Pancreas (tissue), 10 donors: ENCODE measurements around the gene DZIP1. TPM values are rescaled to one million over a fixed set of nuclear protein-coding genes. Genes with fewer than 3 reads are reported as not detected.

Source experiments
- ATAC-seq, 4 donors: fragments of 200-7000 bp; cut with Tn5 transposase; one replicate each; pipeline versions ENCODE4 v1.8.0 to v1.9.1; 2020; ENCODE audit warnings: mild to moderate bottlenecking in 4 of 4, moderate library complexity in 4 of 4
- DNase-seq, 6 donors: peaks; one replicate each; pipeline ENCODE4 v3.0.0-alpha.2; 2020
- FAIRE-seq: peaks from 2 replicates; lab custom pipeline; 2012; peaks lifted over from hg19 to GRCh38; lab: Jason Lieb, UNC
- H3K27ac ChIP-seq, 4 donors: fragments of 200-600 bp; sonication (generic); 1 replicate in 3 of 4; 2 replicates in 1 of 4; pipeline versions ENCODE4 v1.5.0 to v1.8.0; 2020
- H3K27me3 ChIP-seq, 4 donors: fragments of 200-600 bp; one replicate each; pipeline ENCODE4 v1.8.0; 2021
- H3K36me3 ChIP-seq, 3 donors: fragments of 200-600 bp; sonication (generic) in 1 of 3; one replicate each; pipeline versions ENCODE4 v1.5.0 to v1.8.0; 2020 to 2021
- H3K4me1 ChIP-seq, 3 donors: fragments of 200-600 bp; one replicate each; pipeline ENCODE4 v1.8.0; 2021
- H3K4me3 ChIP-seq, 4 donors: fragments of 200-600 bp; sonication (generic) in 2 of 4; one replicate each; pipeline versions ENCODE4 v1.5.0 to v1.8.0; 2020 to 2021
- H3K9me3 ChIP-seq, 4 donors: fragments of 200-600 bp; one replicate each; pipeline ENCODE4 v1.8.0; 2021
- WGBS, 2 donors: extraction: QIAGEN DNeasy Blood & Tissue Kit; methylation state at CpG; one replicate each; pipeline ENCODE4 v1.1.7; 2013; 5-methylcytosine and 5-hydroxymethylcytosine counted together
- intact Hi-C, 3 donors: fragments of 100-400 bp; cut with DNase I; formaldehyde crosslinking; loops; one replicate each; pipeline versions ENCODE4 v1.11.1 to v1.14.2; 2022
- polyA plus RNA-seq, 2 donors: library from polyadenylated mRNA; stranded (reverse); fragments of 200-250 nt; gene quantifications; one replicate each; pipeline ENCODE4 v1.2.3, GENCODE V29; 2013
- total RNA-seq, 6 donors: library from RNA; stranded (reverse); fragmentation: NEBNext Ultra II Directional in 4 of 6; extraction: Animal tissue kit (Norgen Biotek cat#: 25700) in 4 of 6; gene quantifications; one replicate each; pipeline versions ENCODE4 v1.2.1 to v1.2.4, GENCODE V29; 2021 to 2023
- TF ChIP-seq, protein P1 (sequence below), 4 donors: fragments of 200-600 bp; sonication (generic) in 3 of 4; IDR thresholded peaks; one replicate each; pipeline versions ENCODE4 v1.5.0 to v1.8.0; 2021; ENCODE audit warnings: antibody characterized with exemption in 4 of 4
- donor health status: healthy with polysubstance abuse.
- donor health status: DM: no; HTN: no; CAD: no; lungs with moderate emphysema.
- donor health status: DM: no; HTN: no; CAD: no.
- donor health status: control.
- donor health status: control.
- donor health status: Bipolar disorder and iron deficiency.
- donor health status: DM: yes; HTN: yes; CAD: no.
- donor health status: DM: no; HTN: no; CAD: no.
- donor health status: DM: no; HTN: no; CAD: no.
- donor health status: DM: yes; HTN: yes; CAD: no.

DZIP1 gene
- total and polyA plus RNA-seq, 8 donors, result 14.5 to 36.5 (median 20.6) TPM

DNA sequence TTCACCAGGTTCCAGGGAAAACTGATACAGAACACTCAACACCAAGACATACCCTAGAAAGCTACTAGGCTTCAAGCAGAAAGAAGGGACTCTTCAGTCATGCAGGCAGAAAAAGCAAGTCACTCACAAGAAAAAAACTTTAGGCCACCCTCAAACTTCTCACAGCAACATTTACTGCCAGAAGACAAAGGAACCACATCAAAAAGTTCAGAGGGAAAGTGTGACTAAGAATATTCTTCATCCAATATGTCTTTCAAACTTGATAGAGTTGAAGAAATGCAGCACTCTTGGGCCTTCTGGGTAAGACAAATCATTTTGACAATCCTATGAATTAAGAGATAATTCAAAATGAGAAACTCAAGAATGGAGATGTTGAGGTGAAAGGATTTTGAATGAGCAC, 7.7 kb downstream of the DZIP1 start:
- Histone ChIP-seq H3K27ac (peak overlapping the region in 2 of 4 donors; percentile 15 to 37), H3K4me1 (no peaks in the 10 kb centered on the region), H3K27me3 (no peaks in the 10 kb centered on the region), H3K36me3 (peaks cover 0 to 8% (median 0%) of the 10 kb centered on the region in 3 donors), H3K4me3 (no peak overlapping the region), H3K9me3 (no peaks in the 10 kb centered on the region)
- no peak for DNase-seq
- FAIRE-seq, result no peak
- intact Hi-C loops, result no loop called here
- TF ChIP-seq, protein P1, sequence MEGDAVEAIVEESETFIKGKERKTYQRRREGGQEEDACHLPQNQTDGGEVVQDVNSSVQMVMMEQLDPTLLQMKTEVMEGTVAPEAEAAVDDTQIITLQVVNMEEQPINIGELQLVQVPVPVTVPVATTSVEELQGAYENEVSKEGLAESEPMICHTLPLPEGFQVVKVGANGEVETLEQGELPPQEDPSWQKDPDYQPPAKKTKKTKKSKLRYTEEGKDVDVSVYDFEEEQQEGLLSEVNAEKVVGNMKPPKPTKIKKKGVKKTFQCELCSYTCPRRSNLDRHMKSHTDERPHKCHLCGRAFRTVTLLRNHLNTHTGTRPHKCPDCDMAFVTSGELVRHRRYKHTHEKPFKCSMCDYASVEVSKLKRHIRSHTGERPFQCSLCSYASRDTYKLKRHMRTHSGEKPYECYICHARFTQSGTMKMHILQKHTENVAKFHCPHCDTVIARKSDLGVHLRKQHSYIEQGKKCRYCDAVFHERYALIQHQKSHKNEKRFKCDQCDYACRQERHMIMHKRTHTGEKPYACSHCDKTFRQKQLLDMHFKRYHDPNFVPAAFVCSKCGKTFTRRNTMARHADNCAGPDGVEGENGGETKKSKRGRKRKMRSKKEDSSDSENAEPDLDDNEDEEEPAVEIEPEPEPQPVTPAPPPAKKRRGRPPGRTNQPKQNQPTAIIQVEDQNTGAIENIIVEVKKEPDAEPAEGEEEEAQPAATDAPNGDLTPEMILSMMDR (IDR thresholded peaks at IDR 0.05), result no peak
- ATAC-seq, result no peak

DNA sequence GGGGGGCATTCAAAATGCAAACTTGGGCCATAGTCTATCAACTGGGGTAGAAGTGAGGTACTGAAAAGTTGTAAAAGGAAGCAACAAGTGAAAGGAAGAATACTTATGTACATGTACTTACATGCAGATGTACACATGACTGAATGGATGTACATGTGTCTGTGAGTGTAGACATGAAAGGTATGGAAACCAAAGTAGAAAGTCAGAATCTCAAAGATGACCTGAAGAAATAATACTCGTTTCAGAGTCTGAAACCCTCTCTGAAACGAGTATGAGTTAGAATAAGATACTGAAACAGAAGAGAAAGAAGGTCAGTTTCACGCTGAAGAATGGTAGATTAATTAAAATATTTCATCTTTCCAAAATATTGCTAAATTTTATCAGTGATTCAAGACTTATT, 13.9 kb downstream of the DZIP1 start:
- intact Hi-C loops, result no loop called here
- DNase-seq, result no peak
- Histone ChIP-seq H3K4me1 (no peaks in the 10 kb centered on the region), H3K27me3 (no peaks in the 10 kb centered on the region), H3K36me3 (peaks cover 0 to 12% (median 6%) of the 10 kb centered on the region in 3 donors), H3K27ac (no peak overlapping the region), H3K4me3 (no peak overlapping the region), H3K9me3 (no peaks in the 10 kb centered on the region)
- no peak for FAIRE-seq
- ATAC-seq, result no peak
- TF ChIP-seq, protein P1 (IDR thresholded peaks at IDR 0.05), result no peak
- 61 to 64% methylated on average over 3 of the region's 3 CpGs for WGBS, 2 donors

DNA sequence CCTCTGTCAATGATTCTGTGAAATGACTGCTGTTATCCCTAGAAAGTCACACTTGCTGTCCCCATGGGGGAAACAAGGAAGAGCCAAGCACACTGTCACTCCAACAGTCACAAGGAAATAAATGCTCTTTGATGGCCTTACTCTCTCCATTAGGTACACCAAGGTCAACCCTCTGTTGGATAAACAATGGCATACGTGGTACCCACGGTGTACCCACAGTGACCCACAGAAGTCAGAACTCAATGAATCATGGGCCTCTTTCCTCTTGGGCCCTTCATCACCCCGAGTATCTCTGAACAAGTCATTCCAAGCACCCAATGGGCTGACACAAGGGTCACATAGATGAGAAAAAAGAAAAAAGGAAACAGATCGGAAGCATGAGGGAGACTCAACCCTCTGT, 15.4 kb downstream of the DZIP1 start:
- Histone ChIP-seq H3K36me3 (peaks cover 0 to 12% (median 6%) of the 10 kb centered on the region in 3 donors), H3K27ac (no peak overlapping the region), H3K4me3 (no peak overlapping the region), H3K27me3 (no peaks in the 10 kb centered on the region), H3K9me3 (no peaks in the 10 kb centered on the region), H3K4me1 (no peaks in the 10 kb centered on the region)
- ATAC-seq (no peak), FAIRE-seq (no peak), DNase-seq (no peak)
- WGBS, 2 donors, result 56 to 57% methylated on average over 4 of the region's 4 CpGs
- TF ChIP-seq, protein P1 (IDR thresholded peaks at IDR 0.05), result no peak
- intact Hi-C loops, result loop anchor here in 2 of 3 donors (10.0 kb wide), 2 partner anchors 196 to 206 kb away; no protein-coding TSS in a partner anchor

DNA sequence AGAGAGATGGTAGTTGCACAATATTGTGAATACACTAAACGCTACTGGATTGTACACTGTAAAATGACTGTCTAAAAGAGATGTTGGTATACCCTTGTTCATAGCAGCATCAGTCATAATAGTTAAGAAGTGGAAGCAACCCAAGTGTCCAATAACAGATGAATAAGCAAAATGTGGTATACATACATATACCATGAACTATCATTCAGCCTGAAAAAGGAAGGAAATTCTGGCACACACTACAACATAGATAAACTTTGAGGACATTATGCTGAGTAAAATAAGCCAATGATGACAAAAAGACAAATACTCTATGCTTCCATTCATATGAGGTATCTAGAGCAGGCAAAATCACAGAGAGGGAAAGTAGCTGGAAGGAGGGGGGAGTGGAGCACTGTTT, 16.0 kb downstream of the DZIP1 start:
- Histone ChIP-seq H3K9me3 (no peaks in the 10 kb centered on the region), H3K4me1 (no peaks in the 10 kb centered on the region), H3K4me3 (no peak overlapping the region), H3K27me3 (no peaks in the 10 kb centered on the region), H3K36me3 (peaks cover 0 to 12% (median 6%) of the 10 kb centered on the region in 3 donors), H3K27ac (no peak overlapping the region)
- WGBS, 2 donors, result 89 to 92% methylated on average over 1 of the region's 1 CpG
- ATAC-seq (no peak), FAIRE-seq (no peak), DNase-seq (no peak)
- intact Hi-C loops, result loop anchor here in 2 of 3 donors (10.0 kb wide), 2 partner anchors 196 to 206 kb away; no protein-coding TSS in a partner anchor
- TF ChIP-seq, protein P1 (IDR thresholded peaks at IDR 0.05), result no peak

DNA sequence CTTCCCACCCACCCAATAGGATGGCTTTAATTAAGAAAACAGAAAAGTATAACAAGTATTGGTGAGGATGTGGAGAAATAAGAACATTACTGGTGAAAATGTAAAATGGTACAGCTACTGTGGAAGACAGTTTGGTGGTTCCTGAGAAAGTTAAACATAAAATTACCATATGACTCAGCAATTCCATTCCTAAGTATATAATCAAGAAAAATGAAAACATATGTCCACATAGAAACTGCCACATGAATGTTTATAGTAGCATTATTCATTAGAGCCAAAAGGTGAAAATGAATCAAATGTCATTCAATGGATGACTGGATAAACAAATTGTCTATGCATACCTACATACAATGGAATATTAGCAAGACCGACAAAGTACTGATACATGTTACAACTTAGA, 16.9 kb downstream of the DZIP1 start:
- Histone ChIP-seq H3K27me3 (no peaks in the 10 kb centered on the region), H3K9me3 (no peaks in the 10 kb centered on the region), H3K4me3 (no peak overlapping the region), H3K27ac (no peak overlapping the region), H3K4me1 (no peaks in the 10 kb centered on the region), H3K36me3 (peaks cover 0 to 17% (median 6%) of the 10 kb centered on the region in 3 donors)
- ATAC-seq, result no peak
- DNase-seq, result no peak
- no peak for FAIRE-seq
- 96 to 100% methylated on average over 1 of the region's 1 CpG for WGBS, 2 donors
- TF ChIP-seq, protein P1 (IDR thresholded peaks at IDR 0.05), result no peak
- intact Hi-C loops, result loop anchor here in 2 of 3 donors (10.0 kb wide), 2 partner anchors 197 to 207 kb away; no protein-coding TSS in a partner anchor
